ENCODE results near the gene TMEM200B. TPM values are rescaled to one million over a fixed set of nuclear protein-coding genes. Genes with fewer than 3 reads are reported as not detected.
"Not testable (repeated sequence)": the region's sequence is repeated elsewhere in the genome, so short reads cannot be mapped to it uniquely, and the experiment has no call there.

The TMEM200B gene
- total RNA-seq, 1 experiment from 2014 or later, result not detected

DNA sequence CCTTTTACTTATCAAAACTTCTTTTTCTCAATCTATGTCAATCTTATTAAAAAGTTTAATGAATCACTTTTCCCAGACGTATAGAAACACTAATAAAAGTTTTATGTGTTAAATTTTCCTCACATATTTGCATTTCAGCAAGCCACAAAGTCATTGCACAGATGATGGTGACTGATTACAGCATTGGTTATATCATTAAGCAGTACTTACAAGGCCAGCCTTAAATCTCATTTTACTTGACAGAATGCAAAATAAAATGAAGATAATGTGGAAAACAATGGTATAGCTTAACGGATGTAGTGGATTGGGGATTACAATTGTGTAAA is 39.5 kb downstream of the TMEM200B start:
- DNase-seq (ENCODE audit: low read depth, low spot score), result no peak
- in situ Hi-C loops (cut with HindIII; ENCODE audit: low pct_unique_long_range_greater_than_20kb, low sequenced_read_pairs), result no loop called here

DNA sequence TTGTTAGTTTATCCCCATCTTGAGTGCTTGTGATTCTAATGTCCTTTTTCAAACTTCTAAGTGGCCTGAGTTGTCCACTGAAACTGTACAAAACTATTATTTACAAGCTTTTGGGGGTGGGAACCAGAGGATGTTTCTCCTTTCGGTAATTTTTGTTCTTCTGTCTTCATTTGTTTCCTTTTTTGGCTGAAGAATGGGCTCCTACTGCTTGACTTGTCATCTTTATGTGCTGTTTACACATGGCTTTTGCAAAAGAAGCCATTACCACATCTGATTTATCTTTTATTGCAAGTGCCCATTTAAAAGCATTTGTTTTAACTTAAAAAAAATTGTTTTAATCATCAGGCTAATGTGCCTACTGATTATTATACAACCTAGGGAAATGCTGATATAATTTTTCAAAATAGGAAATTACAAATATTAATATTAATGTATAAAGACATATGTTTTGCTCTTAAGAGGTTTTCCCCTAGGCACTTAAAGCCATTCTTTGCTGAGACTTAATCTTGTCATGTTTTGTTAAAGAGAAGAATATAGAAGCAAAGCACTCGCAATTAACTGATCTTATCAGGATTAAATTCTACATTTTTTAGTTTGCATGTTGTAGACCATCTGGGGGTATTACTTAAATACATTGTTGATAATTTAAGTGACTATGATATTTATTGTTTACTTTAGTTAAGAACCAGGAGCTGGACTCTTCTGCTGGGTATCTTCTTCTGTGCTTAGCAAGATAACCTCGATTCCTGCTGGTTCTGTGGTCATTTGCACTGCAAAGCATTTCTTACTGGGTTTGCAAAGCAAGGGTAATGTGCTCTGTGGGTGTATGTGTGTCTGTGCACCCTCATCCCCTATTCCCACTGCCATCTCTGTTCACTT is 40.1 kb downstream of the TMEM200B start:
- DNase-seq (ENCODE audit: low read depth, low spot score), result no peak
- in situ Hi-C loops (cut with HindIII; ENCODE audit: low pct_unique_long_range_greater_than_20kb, low sequenced_read_pairs), result no loop called here

DNA sequence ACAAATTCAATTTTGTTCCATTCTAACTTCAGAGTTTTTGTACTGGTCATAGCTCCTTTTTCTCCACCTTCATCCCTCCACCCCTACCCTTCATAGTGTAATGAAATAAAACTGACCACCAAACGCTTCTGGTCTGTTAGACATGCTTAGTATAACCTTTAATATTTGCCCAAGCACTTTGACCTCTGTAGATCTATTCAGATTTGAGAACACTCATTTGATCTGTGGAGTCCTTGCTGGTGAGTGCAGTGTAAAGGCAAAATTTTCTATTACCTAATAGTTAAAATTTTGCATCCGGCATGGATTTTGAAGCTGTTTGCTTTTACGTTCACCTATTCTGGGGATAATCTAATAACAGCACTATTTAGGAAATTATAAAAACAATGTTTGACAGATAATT is 41.2 kb downstream of the TMEM200B start:
- in situ Hi-C loops (cut with HindIII; ENCODE audit: low pct_unique_long_range_greater_than_20kb, low sequenced_read_pairs), result no loop called here

DNA sequence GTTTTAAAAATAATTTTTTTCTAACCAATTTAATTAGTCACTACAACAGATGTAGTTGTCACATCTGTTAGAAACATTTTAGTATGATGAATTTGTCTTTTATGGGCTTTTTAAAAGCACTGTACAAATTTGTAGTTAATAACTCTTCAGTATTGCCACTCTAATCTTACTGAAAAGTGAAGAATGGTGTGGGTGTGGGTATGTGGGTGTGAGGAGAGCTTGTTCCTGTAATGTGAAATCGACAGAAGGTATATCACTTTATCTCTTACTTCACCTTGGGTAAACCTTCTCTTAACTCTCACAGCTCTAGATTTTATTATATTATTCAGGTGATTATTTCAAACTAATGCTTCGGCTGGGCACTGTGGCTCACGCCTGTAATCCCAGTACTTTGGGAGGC is 42.5 kb downstream of the TMEM200B start:
- in situ Hi-C loops (cut with HindIII; ENCODE audit: low pct_unique_long_range_greater_than_20kb, low sequenced_read_pairs), result no loop called here
- no peak for DNase-seq (ENCODE audit: low read depth, low spot score)

More for the DNA sequence above, 41.2 kb downstream of the TMEM200B start:
- DNase-seq (ENCODE audit: low read depth, low spot score), result no peak

DNA sequence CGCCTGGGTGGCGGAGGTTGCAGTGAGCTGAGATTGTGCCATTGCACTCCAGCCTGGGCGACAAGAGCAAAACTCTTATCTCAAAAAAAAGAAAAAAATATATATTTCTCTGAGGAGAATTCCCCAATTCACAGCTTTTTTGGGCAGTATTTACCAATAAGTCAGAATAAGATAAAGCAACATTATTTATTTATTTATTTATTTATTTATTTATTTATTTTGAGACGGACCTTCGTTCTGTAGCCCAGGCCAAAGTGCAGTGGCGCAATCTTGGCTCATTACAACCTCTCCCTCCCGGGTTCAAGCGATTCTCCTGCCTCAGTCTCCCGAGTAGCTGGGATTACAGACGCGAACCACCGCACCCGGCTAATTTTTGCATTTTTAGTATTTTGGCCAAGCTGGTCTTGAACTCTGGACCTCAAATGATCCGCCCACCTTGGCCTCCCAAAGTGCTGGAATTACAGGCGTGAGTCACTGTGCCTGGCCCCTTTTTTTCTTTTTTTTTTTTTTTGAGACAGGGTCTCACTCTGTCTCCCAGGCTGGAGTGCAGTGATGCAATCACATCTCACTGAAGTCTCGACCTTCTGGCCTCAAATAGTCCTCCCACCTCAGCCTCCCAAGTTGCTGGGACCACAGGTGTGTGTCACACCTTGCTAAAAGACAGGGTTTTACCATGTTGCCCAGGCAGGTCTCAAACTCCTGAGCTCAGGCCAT is 43.6 kb downstream of the TMEM200B start:
- in situ Hi-C loops (cut with HindIII; ENCODE audit: low pct_unique_long_range_greater_than_20kb, low sequenced_read_pairs); DNase-seq (ENCODE audit: low read depth, low spot score): not testable (repeated sequence)

DNA sequence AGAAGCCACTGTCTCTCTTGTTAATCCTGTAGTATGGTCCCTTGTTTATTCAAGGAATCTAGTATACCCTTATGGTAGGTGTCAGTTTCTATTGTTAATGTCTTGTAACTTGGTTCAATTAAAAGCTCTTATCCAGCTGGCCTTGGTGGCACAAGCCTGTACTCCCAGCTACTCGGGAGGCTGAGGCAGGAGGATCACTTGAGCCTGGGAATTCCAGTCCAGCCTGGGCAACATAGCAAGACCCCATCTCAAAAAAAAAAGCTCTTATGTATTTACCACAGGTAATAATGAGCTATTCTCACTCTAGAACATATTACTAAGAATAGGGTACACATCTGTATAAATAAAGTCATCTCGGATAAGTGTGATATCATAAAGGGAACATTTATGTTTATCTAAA is 46.5 kb downstream of the TMEM200B start:
- in situ Hi-C loops (cut with HindIII; ENCODE audit: low pct_unique_long_range_greater_than_20kb, low sequenced_read_pairs), result no loop called here
- DNase-seq (ENCODE audit: low read depth, low spot score), result no peak

Small RNAs within 50 kb of the gene (small RNA-seq; reads per million reads assigned to genes)
- gene RF02271, result 0 reads per million in 2 experiments

Other genes starting within 250 kb of the TMEM200B start
- 26.3 and 29.7 TPM in 2 replicates for gene EPB41, start 209.3 kb downstream of the TMEM200B start, total RNA-seq (2014; rRNA removed; shearing (Covaris generic))
- gene SRSF4, start 58.0 kb upstream of the TMEM200B start, total RNA-seq (2014; rRNA removed; shearing (Covaris generic)), result 22.6 and 28.4 TPM in 2 replicates
- gene MECR, start 107.0 kb upstream of the TMEM200B start, total RNA-seq (2014; rRNA removed; shearing (Covaris generic)), result 19.5 and 25.8 TPM in 2 replicates
- gene PTPRU, start 112.6 kb upstream of the TMEM200B start, total RNA-seq (2014; rRNA removed; shearing (Covaris generic)), result 3.3 and 4.0 TPM in 2 replicates